ENCODE data around the gene RAB2B. TPM values are rescaled to one million over a fixed set of nuclear protein-coding genes. Genes with fewer than 3 reads are reported as not detected.

The RAB2B gene
- total RNA-seq, 1 experiment from 2014 or later, result 22.8 TPM

DNA sequence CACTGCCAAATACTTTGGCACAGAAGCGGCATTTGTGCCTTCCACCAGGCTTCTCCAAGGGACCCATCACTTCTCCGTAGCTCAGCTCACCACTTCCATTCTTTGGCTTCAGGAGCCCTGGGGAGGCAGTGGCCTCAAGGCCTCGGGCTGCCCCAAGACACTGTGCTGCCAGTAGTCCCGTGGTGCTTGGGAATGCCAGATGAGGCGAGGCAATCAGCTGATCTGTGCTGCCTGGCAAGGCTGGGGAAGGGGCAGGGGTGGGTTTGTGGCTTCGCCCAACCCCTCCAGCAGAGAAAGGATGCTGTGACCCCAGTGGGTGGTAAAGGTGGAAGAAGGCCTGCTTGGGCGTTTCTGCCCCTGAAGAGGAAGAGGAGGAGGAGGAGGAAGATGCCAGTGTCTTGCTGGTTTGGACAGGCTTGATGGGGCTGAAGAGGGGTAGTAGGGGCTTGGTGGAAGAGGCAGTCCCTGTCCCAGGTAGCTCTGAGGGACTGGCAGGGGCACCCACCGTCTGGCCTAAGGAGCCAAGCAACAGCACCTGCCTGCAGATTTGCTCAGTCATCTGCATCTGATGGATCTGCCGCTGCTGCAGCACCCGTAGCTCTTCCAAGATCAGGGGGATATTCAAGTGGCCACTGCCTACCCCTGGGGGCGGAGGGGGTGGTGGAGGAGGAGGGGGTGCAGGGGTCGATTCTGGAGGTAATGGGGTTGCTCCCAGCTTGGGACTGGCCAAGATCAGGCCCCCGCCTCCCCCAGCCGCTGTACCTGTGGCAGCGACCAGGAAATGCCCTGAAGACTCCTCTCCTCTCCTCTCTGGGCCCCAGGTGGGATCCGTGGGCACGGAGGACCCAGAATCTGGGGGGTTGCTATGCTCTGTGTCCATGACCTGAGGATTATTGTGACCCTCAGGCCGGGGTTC lies 48.1 kb upstream of the RAB2B start:
- H3K4me3 Mint-ChIP-seq (ENCODE audit: unreplicated experiment), result peak overlapping the region; percentile 33
- H3K9me3 Mint-ChIP-seq (ENCODE audit: unreplicated experiment), result no peaks in the 10 kb centered on the region
- BruUV-seq (replicated peaks), result no TSS peak
- ChIA-PET POLR2A (interaction anchor here (2.2 kb wide), 1 partner anchor 14 kb away, joined by 12 read pairs; the partner anchor contains the start of gene METTL3), CTCF (interaction anchor here (0.7 to 2.4 kb wide), 3 partner anchors 14 to 343 kb away, joined by 3 to 5 read pairs (median 3); partner anchors contain the start of gene METTL3)
- no peak overlapping the region for H3K27ac Mint-ChIP-seq (ENCODE audit: low read depth, unreplicated experiment)
- no peaks in the 10 kb centered on the region for H3K36me3 Mint-ChIP-seq (ENCODE audit: insufficient read depth, unreplicated experiment)
- DNase-seq (ENCODE audit: unreplicated experiment), result no peak
- intact Hi-C loops (cut with micrococcal nuclease), result no loop called here
- no peaks in the 10 kb centered on the region for H3K4me1 Mint-ChIP-seq (ENCODE audit: insufficient read depth, unreplicated experiment)
- peaks cover 22% of the 10 kb centered on the region for H3K27me3 Mint-ChIP-seq (ENCODE audit: insufficient read depth, unreplicated experiment)
- TF ChIP-seq, protein P1, sequence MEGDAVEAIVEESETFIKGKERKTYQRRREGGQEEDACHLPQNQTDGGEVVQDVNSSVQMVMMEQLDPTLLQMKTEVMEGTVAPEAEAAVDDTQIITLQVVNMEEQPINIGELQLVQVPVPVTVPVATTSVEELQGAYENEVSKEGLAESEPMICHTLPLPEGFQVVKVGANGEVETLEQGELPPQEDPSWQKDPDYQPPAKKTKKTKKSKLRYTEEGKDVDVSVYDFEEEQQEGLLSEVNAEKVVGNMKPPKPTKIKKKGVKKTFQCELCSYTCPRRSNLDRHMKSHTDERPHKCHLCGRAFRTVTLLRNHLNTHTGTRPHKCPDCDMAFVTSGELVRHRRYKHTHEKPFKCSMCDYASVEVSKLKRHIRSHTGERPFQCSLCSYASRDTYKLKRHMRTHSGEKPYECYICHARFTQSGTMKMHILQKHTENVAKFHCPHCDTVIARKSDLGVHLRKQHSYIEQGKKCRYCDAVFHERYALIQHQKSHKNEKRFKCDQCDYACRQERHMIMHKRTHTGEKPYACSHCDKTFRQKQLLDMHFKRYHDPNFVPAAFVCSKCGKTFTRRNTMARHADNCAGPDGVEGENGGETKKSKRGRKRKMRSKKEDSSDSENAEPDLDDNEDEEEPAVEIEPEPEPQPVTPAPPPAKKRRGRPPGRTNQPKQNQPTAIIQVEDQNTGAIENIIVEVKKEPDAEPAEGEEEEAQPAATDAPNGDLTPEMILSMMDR (IDR thresholded peaks at IDR 0.05; ENCODE audit: unreplicated experiment), result no peak

DNA sequence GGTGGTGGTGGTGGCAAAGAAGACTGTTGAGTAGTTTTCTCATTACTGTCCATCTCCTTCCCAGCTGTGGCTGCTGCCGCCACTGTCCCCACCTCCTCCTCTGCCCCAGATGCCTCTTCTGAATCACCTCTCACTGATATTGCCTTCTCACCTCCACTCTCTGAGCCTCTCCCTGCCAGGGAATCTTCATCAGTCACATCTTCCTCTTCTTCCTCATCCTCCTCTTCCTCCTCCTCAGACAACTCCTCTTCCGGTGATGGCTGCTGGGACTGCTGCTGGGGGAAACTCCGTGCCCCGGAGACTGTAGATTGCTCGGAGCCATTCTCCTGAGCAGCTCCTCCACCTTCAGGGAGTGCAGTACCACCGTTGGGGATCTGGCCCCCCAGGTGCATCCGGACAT lies 46.4 kb upstream of the RAB2B start:
- Mint-ChIP-seq H3K27ac (ENCODE audit: low read depth, unreplicated experiment) (no peak overlapping the region), H3K9me3 (ENCODE audit: unreplicated experiment) (no peaks in the 10 kb centered on the region), H3K4me3 (ENCODE audit: unreplicated experiment) (no peak overlapping the region), H3K36me3 (ENCODE audit: insufficient read depth, unreplicated experiment) (no peaks in the 10 kb centered on the region), H3K4me1 (ENCODE audit: insufficient read depth, unreplicated experiment) (no peaks in the 10 kb centered on the region), H3K27me3 (ENCODE audit: insufficient read depth, unreplicated experiment) (peaks cover 31% of the 10 kb centered on the region)
- no peak for DNase-seq (ENCODE audit: unreplicated experiment)
- intact Hi-C loops (cut with micrococcal nuclease), result no loop called here
- ChIA-PET CTCF (interaction anchor here (0.8 to 1.9 kb wide), 3 partner anchors 22 to 34 kb away, joined by 3 to 5 read pairs (median 4); no protein-coding TSS in a partner anchor), POLR2A (no interaction called here)
- no TSS peak for BruUV-seq (replicated peaks)
- TF ChIP-seq, protein P1 (IDR thresholded peaks at IDR 0.05; ENCODE audit: unreplicated experiment), result no peak

DNA sequence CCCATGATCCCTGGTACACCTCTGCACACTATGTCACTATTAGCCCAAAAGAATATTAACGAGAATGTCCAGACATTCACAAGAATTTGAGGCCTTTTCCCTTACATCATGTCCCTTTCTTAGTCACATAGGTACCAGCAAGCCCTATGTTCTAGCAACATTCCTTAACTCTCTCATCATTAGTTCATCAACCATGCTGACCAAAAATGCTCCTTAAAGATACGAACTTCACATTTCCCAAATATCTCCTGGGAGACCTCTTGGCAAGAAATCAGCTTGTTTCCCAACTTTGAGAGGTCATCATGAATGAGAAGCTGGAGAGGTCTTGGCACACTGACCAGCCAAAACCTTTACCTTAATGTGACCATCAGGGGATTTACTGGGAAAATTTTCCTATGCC lies 44.7 kb upstream of the RAB2B start:
- no peaks in the 10 kb centered on the region for H3K36me3 Mint-ChIP-seq (ENCODE audit: insufficient read depth, unreplicated experiment)
- H3K4me3 Mint-ChIP-seq (ENCODE audit: unreplicated experiment), result no peak overlapping the region
- intact Hi-C loops (cut with micrococcal nuclease), result no loop called here
- no peaks in the 10 kb centered on the region for H3K9me3 Mint-ChIP-seq (ENCODE audit: unreplicated experiment)
- no peaks in the 10 kb centered on the region for H3K4me1 Mint-ChIP-seq (ENCODE audit: insufficient read depth, unreplicated experiment)
- H3K27me3 Mint-ChIP-seq (ENCODE audit: insufficient read depth, unreplicated experiment), result peaks cover 34% of the 10 kb centered on the region
- TF ChIP-seq, protein P1 (IDR thresholded peaks at IDR 0.05; ENCODE audit: unreplicated experiment), result no peak
- ChIA-PET CTCF (interaction anchor here (1.5 to 1.9 kb wide), 2 partner anchors 23 to 228 kb away, joined by 4 to 5 read pairs; no protein-coding TSS in a partner anchor), POLR2A (no interaction called here)
- DNase-seq (ENCODE audit: unreplicated experiment), result peak; percentile 13
- no TSS peak for BruUV-seq (replicated peaks)
- H3K27ac Mint-ChIP-seq (ENCODE audit: low read depth, unreplicated experiment), result no peak overlapping the region

DNA sequence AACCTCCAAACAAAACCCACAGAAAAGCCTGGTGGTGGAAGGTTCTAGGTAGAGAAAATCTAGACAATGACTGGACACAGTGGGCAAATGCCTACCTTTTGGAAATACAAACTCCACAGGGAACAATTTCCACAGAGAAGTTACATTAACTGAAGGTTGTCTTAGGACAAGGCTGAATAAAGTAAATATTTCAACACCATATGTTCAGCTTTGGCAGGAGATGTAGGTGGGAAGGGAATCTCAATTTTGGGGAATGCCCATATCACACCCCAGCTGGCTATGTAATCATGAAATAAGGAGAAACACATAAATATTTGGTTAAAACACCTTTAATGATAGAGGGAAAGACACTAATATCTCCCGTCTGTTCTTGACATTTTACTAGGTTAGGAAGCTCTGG lies 44.0 kb upstream of the RAB2B start:
- POLR2A ChIA-PET, result no interaction called here
- Mint-ChIP-seq H3K9me3 (ENCODE audit: unreplicated experiment) (no peaks in the 10 kb centered on the region), H3K4me3 (ENCODE audit: unreplicated experiment) (no peak overlapping the region), H3K36me3 (ENCODE audit: insufficient read depth, unreplicated experiment) (no peaks in the 10 kb centered on the region), H3K27me3 (ENCODE audit: insufficient read depth, unreplicated experiment) (peaks cover 34% of the 10 kb centered on the region), H3K27ac (ENCODE audit: low read depth, unreplicated experiment) (no peak overlapping the region), H3K4me1 (ENCODE audit: insufficient read depth, unreplicated experiment) (no peaks in the 10 kb centered on the region)
- TF ChIP-seq, protein P1 (IDR thresholded peaks at IDR 0.05; ENCODE audit: unreplicated experiment), result no peak
- no TSS peak for BruUV-seq (replicated peaks)
- intact Hi-C loops (cut with micrococcal nuclease), result no loop called here
- DNase-seq (ENCODE audit: unreplicated experiment), result no peak
- CTCF ChIA-PET, result no interaction called here
